BLaER1 treated with 17β-estradiol and CSF1 and Interleukin-3, amounts not matched to agents 10 nM and 100 nM (cell line): ENCODE data around the gene KCND2.

Experiments
- H3K27ac ChIP-seq, 11 experiments: shearing (Covaris generic); formaldehyde crosslinking; 2 replicates each; pipeline ENCODE4 v1.8.1; 2022
- H3K27me3 ChIP-seq, 11 experiments: shearing (Covaris generic); formaldehyde crosslinking; 2 replicates each; pipeline ENCODE4 v1.8.1; 2022
- H3K36me3 ChIP-seq, 11 experiments: shearing (Covaris generic); formaldehyde crosslinking; 2 replicates each; pipeline ENCODE4 v1.8.1; 2022
- H3K4me1 ChIP-seq, 10 experiments: shearing (Covaris generic); formaldehyde crosslinking; 2 replicates each; pipeline ENCODE4 v1.8.1; 2022
- H3K4me2 ChIP-seq, 11 experiments: shearing (Covaris generic); formaldehyde crosslinking; 2 replicates each; pipeline ENCODE4 v1.8.1; 2022
- H3K4me3 ChIP-seq, 10 experiments: shearing (Covaris generic); formaldehyde crosslinking; 2 replicates each; pipeline ENCODE4 v1.8.1; 2022
- H3K9ac ChIP-seq, 11 experiments: shearing (Covaris generic); formaldehyde crosslinking; 2 replicates each; pipeline ENCODE4 v1.8.1; 2022
- H3K9me3 ChIP-seq, 11 experiments: shearing (Covaris generic); formaldehyde crosslinking; replicated peaks in 1 of 11; 2 replicates each; pipeline ENCODE4 v1.8.1; 2022
- H4K20me1 ChIP-seq, 11 experiments: shearing (Covaris generic); formaldehyde crosslinking; 2 replicates each; pipeline ENCODE4 v1.8.1; 2022
- Cebpa-rat ChIP-seq, 11 experiments: shearing (Covaris generic); IDR thresholded peaks; 2 replicates each; pipeline ENCODE4 v1.8.1; 2022

Gene KCND2

DNA sequence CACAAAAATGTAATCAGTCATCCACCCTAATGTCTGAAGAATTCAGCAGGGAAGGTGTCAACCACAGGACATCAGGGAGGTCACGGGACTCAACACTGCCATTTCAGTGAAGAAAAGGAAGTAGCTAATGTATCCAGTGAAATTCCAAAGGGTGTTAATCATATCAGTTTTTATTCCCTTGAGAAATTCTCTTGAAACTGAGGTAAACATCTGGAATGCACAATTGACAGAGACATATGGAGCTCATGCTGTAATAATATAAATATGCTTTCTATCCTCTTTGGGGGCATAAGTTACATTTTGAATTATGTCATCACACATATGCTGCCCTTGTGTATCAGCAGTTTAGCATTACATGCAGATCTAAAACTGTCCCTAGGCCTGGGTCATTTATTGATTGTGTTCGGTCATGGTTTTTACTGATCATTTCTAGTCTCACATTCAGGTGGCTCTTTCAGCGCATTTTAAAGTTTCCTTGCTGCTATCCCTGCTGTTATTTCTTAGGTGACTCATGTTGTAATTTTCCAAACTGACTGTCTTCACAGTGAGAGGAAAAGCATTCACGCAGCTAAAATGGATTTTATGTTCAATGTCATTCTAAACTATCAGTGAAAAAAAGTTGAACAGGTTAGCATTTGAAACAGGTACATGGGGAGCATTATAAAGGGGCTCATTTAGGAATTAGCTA is 311.1 kb downstream of the KCND2 start:
- Histone ChIP-seq H3K4me2 (no peak overlapping the region), H4K20me1 (no peaks in the 10 kb centered on the region), H3K36me3 (no peaks in the 10 kb centered on the region), H3K9me3 (no peaks in the 10 kb centered on the region), H3K4me3 (no peak overlapping the region), H3K4me1 (no peaks in the 10 kb centered on the region), H3K27me3 (no peaks in the 10 kb centered on the region), H3K27ac (no peak overlapping the region), H3K9ac (no peak overlapping the region)
- TF ChIP-seq Cebpa-rat (IDR thresholded peaks at IDR 0.05): no peak

- H3K27ac ChIP-seq: no peak overlapping the region
- no peak for TF ChIP-seq Cebpa-rat (IDR thresholded peaks at IDR 0.05)
- no peaks in the 10 kb centered on the region for H3K27me3 ChIP-seq
- H3K4me1 ChIP-seq: no peaks in the 10 kb centered on the region
- H3K9ac ChIP-seq: no peak overlapping the region
- no peak overlapping the region for H3K4me2 ChIP-seq
- H4K20me1 ChIP-seq: no peaks in the 10 kb centered on the region
- H3K36me3 ChIP-seq: no peaks in the 10 kb centered on the region
- no peak overlapping the region for H3K4me3 ChIP-seq
- H3K9me3 ChIP-seq: no peaks in the 10 kb centered on the region
These were observed 313.6 kb downstream of the KCND2 start for GRCh38 chr7:120586571-120586970.

- H3K9me3 ChIP-seq: no peaks in the 10 kb centered on the region
- H3K36me3 ChIP-seq: no peaks in the 10 kb centered on the region
- H3K27ac ChIP-seq: no peak overlapping the region
- H3K9ac ChIP-seq: no peak overlapping the region
- H3K4me3 ChIP-seq: no peak overlapping the region
- H3K4me1 ChIP-seq: no peaks in the 10 kb centered on the region
- TF ChIP-seq Cebpa-rat (IDR thresholded peaks at IDR 0.05): no peak
- no peaks in the 10 kb centered on the region for H4K20me1 ChIP-seq
- H3K4me2 ChIP-seq: no peak overlapping the region
- H3K27me3 ChIP-seq: no peaks in the 10 kb centered on the region
These were observed 314.3 kb downstream of the KCND2 start for GRCh38 chr7:120587243-120587642.

- H3K36me3 ChIP-seq: no peaks in the 10 kb centered on the region
- no peaks in the 10 kb centered on the region for H3K9me3 ChIP-seq
- no peaks in the 10 kb centered on the region for H3K27me3 ChIP-seq
- H3K27ac ChIP-seq: no peak overlapping the region
- H3K4me2 ChIP-seq: no peak overlapping the region
- no peak overlapping the region for H3K9ac ChIP-seq
- H4K20me1 ChIP-seq: no peaks in the 10 kb centered on the region
- H3K4me1 ChIP-seq: no peaks in the 10 kb centered on the region
- no peak for TF ChIP-seq Cebpa-rat (IDR thresholded peaks at IDR 0.05)
- H3K4me3 ChIP-seq: no peak overlapping the region
These were observed 315.4 kb downstream of the KCND2 start for GRCh38 chr7:120588416-120588815.

DNA sequence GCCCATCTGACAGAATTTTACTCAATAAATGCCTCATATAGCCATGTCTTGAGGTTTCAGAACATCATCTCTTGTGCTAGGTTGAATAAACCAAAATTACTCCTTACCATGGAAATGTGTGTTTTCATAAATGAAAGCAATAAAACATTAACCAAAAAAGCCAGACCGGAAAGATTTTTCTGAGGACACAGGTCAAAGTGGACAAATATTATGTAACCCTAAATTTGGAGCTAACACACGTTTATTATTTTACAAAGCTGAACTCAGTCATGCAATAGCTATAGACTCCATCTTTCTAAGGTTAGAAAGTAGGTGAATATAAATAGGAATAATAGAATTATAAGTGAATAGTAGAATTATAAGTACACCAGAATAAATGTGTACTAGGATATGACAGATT is 315.9 kb downstream of the KCND2 start:
- Histone ChIP-seq H3K9ac (no peak overlapping the region), H3K4me1 (no peaks in the 10 kb centered on the region), H3K4me2 (no peak overlapping the region), H3K9me3 (no peaks in the 10 kb centered on the region), H4K20me1 (no peaks in the 10 kb centered on the region), H3K27me3 (no peaks in the 10 kb centered on the region), H3K36me3 (no peaks in the 10 kb centered on the region), H3K4me3 (no peak overlapping the region), H3K27ac (no peak overlapping the region)
- no peak for TF ChIP-seq Cebpa-rat (IDR thresholded peaks at IDR 0.05)

GRCh38 chr7:120600607-120601006 is 327.6 kb downstream of the KCND2 start:
- H3K4me1 ChIP-seq: peaks cover 0 to 3% (median 0%) of the 10 kb centered on the region in 10 experiments; a peak in 2 of 20 replicates
- H3K4me2 ChIP-seq: no peak overlapping the region
- no peaks in the 10 kb centered on the region for H3K36me3 ChIP-seq
- no peaks in the 10 kb centered on the region for H3K27me3 ChIP-seq
- H3K4me3 ChIP-seq: no peak overlapping the region
- H3K9me3 ChIP-seq: peaks cover 0 to 3% (median 0%) of the 10 kb centered on the region in 11 experiments; a peak in 2 of 22 replicates
- no peak overlapping the region for H3K9ac ChIP-seq
- H4K20me1 ChIP-seq: no peaks in the 10 kb centered on the region
- H3K27ac ChIP-seq: no peak overlapping the region
- no peak for TF ChIP-seq Cebpa-rat (IDR thresholded peaks at IDR 0.05)

DNA sequence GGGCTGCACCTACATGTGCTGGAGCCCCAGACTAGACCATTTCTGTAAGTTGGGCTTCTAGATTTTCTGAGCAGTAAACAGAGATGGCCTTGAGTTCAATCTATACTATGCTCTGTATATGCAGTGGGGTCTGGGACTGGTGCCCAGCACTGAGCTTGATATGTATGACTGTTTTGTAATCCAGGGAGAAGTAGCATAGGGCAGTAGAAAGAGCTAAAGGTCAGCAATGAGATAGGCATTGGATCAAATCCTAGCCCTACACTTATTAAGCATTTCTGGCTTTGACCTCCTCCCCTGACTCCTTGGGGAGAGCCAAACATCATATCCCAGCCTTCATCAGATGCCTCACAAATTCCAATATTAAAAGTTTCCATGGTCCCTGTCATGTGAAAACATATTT is 330.4 kb downstream of the KCND2 start:
- no peak overlapping the region for H3K27ac ChIP-seq
- no peaks in the 10 kb centered on the region for H3K4me1 ChIP-seq
- no peaks in the 10 kb centered on the region for H3K27me3 ChIP-seq
- no peak for TF ChIP-seq Cebpa-rat (IDR thresholded peaks at IDR 0.05)
- no peaks in the 10 kb centered on the region for H4K20me1 ChIP-seq
- no peak overlapping the region for H3K4me3 ChIP-seq
- no peak overlapping the region for H3K4me2 ChIP-seq
- peaks cover 0 to 7% (median 0%) of the 10 kb centered on the region in 11 experiments; a peak in 2 of 22 replicates for H3K9me3 ChIP-seq
- H3K9ac ChIP-seq: no peak overlapping the region
- H3K36me3 ChIP-seq: no peaks in the 10 kb centered on the region

DNA sequence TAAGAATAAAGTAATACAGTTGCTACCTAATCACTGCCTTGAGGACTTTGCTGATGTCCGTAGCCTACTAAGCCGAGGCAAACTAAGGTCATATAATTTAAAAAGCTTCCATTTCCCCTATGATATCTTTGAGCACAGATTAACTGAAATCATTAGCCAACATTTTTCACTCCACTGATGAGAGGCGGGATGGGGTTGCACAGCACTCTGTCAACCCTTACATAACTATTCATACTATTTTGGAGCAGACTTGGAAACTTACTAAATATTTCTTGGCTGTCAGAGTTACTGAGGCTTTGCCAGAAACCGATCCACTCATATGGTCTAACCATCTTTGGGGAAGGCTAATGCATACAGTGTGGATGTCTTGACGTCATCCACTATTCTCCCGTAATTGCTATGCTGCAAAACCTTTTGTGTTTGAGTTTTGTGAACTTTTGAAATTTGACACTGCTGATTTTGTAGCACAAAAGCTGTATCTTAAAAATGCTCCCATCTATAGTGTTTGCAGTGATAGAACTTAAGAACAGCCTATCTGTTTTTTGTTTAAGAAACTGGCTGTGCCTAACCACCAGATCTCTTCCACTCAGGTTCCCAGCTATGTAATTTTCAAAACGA is 336.3 kb downstream of the KCND2 start:
- no peaks in the 10 kb centered on the region for H3K27me3 ChIP-seq

GRCh38 chr7:120611975-120612374 is 339.0 kb downstream of the KCND2 start:
- no peak overlapping the region for H3K4me2 ChIP-seq
- H3K4me3 ChIP-seq: no peak overlapping the region
- H3K9ac ChIP-seq: no peak overlapping the region
- H3K4me1 ChIP-seq: no peaks in the 10 kb centered on the region
- H3K9me3 ChIP-seq: no peaks in the 10 kb centered on the region
- H4K20me1 ChIP-seq: no peaks in the 10 kb centered on the region; a peak in 1 of 22 replicates
- H3K27me3 ChIP-seq: no peaks in the 10 kb centered on the region
- TF ChIP-seq Cebpa-rat (IDR thresholded peaks at IDR 0.05): no peak
- no peaks in the 10 kb centered on the region for H3K36me3 ChIP-seq
- no peak overlapping the region for H3K27ac ChIP-seq

More for the DNA sequence above, 336.3 kb downstream of the KCND2 start:
- Histone ChIP-seq H3K9me3 (peaks cover 0 to 7% (median 0%) of the 10 kb centered on the region in 11 experiments; a peak in 2 of 22 replicates), H3K4me2 (no peak overlapping the region), H3K4me1 (no peaks in the 10 kb centered on the region), H3K36me3 (no peaks in the 10 kb centered on the region), H3K9ac (no peak overlapping the region), H4K20me1 (no peaks in the 10 kb centered on the region; a peak in 1 of 22 replicates), H3K27ac (no peak overlapping the region), H3K4me3 (no peak overlapping the region)
- TF ChIP-seq Cebpa-rat (IDR thresholded peaks at IDR 0.05): no peak

- Histone ChIP-seq H3K4me3 (no peak overlapping the region), H3K36me3 (no peaks in the 10 kb centered on the region), H3K9ac (no peak overlapping the region), H3K27me3 (no peaks in the 10 kb centered on the region), H3K9me3 (no peaks in the 10 kb centered on the region), H4K20me1 (no peaks in the 10 kb centered on the region; a peak in 1 of 22 replicates), H3K27ac (no peak overlapping the region), H3K4me2 (no peak overlapping the region; a peak in 1 of 22 replicates), H3K4me1 (no peaks in the 10 kb centered on the region)
- no peak for TF ChIP-seq Cebpa-rat (IDR thresholded peaks at IDR 0.05)
These were observed 342.7 kb downstream of the KCND2 start for GRCh38 chr7:120615703-120616102.
